AML-193 (cell line): Measurements from ENCODE around the gene FHOD3.
A peak's percentile ranks its signal among the peaks of the same experiment; 100 is the strongest.
"Not testable (repeated sequence)": the region's sequence is repeated elsewhere in the genome, so short reads cannot be mapped to it uniquely, and the experiment has no call there.

ENCODE experiments used
- DNase-seq, 2 experiments: peaks; one replicate each; lab custom pipeline; 2025; lab: John Stamatoyannopoulos, UW

FHOD3 gene

GRCh38 chr18:36547544-36547943 lies 250.0 kb downstream of the FHOD3 start:
- DNase-seq = no peak

GRCh38 chr18:36551274-36551673 lies 253.8 kb downstream of the FHOD3 start:
- not testable (repeated sequence) for DNase-seq

GRCh38 chr18:36558234-36558633 lies 260.7 kb downstream of the FHOD3 start:
- DNase-seq = no peak

- no peak for DNase-seq
These were observed 261.8 kb downstream of the FHOD3 start for GRCh38 chr18:36559149-36559857.

GRCh38 chr18:36560187-36560586 lies 262.7 kb downstream of the FHOD3 start:
- no peak for DNase-seq

- DNase-seq = no peak
These were observed 263.5 kb downstream of the FHOD3 start for GRCh38 chr18:36561046-36561445.

GRCh38 chr18:36564841-36565240 lies 267.3 kb downstream of the FHOD3 start:
- no peak for DNase-seq

GRCh38 chr18:36567800-36568199 lies 270.3 kb downstream of the FHOD3 start:
- no peak for DNase-seq

- no peak for DNase-seq
These were observed 271.0 kb downstream of the FHOD3 start for GRCh38 chr18:36568487-36568886.

GRCh38 chr18:36572135-36572856 lies 274.8 kb downstream of the FHOD3 start:
- DNase-seq = peak in 1 of 2 experiments; percentile 25

- DNase-seq = no peak
These were observed 278.8 kb downstream of the FHOD3 start for GRCh38 chr18:36576339-36576738.

GRCh38 chr18:36578871-36579710 lies 281.6 kb downstream of the FHOD3 start:
- no peak for DNase-seq

- no peak for DNase-seq
These were observed 282.8 kb downstream of the FHOD3 start for GRCh38 chr18:36580266-36580665.

GRCh38 chr18:36580874-36581750 lies 283.6 kb downstream of the FHOD3 start:
- DNase-seq = no peak

GRCh38 chr18:36582988-36583745 lies 285.7 kb downstream of the FHOD3 start:
- DNase-seq = no peak

- no peak for DNase-seq
These were observed 292.5 kb downstream of the FHOD3 start for GRCh38 chr18:36589857-36590543.

GRCh38 chr18:36590621-36591580 lies 293.4 kb downstream of the FHOD3 start:
- no peak for DNase-seq

GRCh38 chr18:36592282-36592681 lies 294.8 kb downstream of the FHOD3 start:
- no peak for DNase-seq

GRCh38 chr18:36593001-36593400 lies 295.5 kb downstream of the FHOD3 start:
- DNase-seq = no peak
